AML-193 (cell line): ENCODE results near the gene SV2A.
"Not testable (repeated sequence)": the region's sequence is repeated elsewhere in the genome, so short reads cannot be mapped to it uniquely, and the experiment has no call there.

Experiments used
- DNase-seq, 2 experiments: peaks; one replicate each; lab custom pipeline; 2025; lab: John Stamatoyannopoulos, UW

Gene SV2A

DNA sequence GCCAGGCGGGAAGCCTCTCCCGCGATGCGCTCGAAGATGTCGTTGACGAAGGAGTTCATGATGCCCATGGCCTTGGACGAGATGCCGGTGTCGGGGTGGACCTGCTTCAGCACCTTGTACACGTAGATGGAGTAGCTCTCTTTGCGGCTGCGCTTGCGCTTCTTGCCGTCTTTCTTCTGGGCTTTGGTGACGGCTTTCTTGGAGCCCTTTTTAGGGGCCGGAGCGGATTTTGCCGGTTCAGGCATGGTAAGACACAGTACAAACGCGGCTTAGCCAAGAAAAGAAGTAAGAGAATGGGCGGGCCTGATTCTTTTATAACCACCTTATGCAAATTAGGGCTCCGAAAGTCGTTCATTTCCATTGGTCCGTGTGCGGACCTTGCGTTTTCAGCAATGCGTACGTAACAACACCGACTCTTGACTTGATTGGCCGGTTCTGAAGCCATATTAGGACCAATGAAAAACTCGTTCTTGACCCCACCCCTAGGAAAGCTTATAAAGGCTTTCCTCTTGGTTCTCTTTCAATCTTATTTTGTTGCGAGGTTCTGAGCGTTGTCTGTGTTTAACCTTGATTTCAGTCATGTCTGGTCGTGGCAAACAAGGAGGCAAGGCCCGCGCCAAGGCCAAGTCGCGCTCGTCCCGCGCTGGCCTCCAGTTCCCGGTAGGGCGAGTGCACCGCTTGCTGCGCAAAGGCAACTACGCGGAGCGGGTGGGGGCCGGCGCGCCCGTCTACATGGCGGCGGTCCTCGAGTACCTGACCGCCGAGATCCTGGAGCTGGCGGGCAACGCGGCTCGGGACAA lies 31.0 kb downstream of the SV2A start:
- peak; percentile 95 to 97 for DNase-seq

GRCh38 chr1:149886121-149886395 lies 31.6 kb downstream of the SV2A start:
- DNase-seq, result not testable (repeated sequence)

DNA sequence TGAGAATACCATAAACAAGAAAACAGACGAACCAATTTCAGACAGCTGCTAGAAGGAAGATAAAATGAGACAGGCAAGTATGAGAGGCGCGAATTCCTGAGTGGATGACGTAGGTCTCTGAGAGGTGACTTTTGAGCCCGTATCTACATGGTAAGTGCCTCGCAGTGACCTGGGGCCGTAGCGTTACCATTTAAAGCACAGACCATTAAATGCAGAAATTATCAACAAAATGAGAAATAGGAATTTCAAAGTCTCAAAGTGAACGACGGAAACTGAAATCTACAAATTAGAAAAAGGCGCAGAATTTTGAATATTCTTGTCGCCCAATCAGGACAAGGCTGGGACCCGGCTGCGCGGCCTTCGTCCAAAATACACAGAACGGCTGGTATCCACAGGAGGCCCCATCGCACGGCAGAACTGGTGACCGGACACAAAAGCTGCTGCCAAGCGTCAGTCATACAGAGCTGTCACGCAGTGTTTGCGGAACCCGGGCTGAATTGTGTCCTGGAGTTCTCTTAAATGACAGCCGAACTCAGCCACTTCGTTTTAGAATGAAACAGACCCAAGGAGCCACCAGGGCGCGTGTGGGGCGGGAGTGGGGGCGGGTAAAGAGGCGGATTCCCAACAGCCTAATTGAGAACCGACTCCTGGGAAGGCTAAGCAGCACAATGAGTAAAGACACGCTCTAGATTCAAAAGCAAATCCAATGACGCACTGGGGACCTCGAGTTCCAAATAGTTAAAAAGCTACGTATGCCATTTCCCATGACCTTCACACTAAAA lies 32.1 kb downstream of the SV2A start:
- peak; percentile 73 to 83 for DNase-seq

DNA sequence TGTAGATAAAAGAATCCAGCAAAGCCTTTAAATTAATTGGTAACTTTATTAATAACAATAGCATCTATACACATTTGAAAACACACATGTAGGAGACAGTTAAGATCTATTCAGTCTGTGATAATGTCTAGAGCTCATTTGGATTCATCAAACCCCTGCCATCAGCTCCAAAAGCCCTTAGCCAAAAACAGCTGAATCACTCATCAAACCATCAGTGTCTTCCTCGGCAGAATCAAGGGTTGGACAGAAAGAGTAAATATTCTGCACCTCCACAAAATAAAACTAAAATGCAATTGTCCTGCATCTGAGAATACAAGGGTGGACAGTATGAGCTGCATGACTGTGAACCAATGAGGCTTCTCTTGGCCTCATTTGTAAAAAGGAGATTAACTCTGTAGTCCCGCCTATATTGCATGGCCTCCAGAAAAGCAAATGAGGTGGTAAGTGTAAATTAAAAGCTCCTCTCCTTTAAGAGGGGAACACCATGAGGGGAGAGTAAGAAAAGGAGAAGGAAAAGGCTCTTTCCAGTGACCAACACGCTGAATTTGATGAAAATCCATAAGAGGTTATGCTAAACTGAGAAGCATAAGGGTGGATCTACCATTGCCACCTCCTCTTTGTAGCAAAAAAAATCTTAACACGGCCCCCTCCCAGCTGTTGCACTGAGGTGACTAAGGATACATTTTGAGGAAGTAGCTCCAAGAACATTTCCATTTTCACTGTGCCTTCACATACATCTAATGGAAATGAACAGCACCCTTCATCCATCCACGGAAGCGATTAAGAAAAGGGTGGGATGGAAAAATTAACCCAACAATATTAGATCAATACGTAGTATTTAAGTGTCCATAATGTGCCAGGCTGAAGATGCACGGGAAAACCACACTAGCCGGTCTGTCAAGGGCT lies 33.0 kb downstream of the SV2A start:
- DNase-seq, result peak; percentile 68 to 83

DNA sequence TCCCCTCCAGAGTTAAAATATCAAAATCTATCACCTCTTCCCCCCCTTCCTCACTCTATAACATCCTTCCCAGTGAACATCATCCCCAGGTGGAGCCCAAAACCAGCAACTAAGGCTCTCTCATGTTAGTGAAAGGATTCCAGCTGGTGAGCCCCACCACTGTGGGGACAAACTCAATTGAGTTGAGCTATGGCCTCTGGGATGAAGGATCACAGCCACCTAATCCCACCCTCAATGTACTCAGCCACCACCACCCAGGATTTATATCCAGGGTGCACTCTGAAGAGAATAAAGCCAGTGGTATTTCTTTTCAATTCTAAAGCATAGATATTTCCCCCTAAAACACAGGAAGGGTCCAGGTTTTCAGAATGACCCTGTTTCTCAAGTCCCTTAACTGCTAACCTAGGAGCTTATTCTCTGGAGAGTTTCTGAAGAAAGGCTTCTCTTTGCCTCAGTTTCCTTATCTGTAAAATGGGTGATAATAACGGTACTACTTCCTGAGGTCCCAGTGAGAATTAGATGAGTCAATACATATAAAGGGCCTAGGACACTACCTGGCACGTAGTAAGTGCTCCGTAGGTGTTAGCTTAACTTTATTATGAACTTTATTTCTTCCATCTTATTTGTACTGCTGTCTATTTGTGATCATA lies 33.9 kb downstream of the SV2A start:
- no peak for DNase-seq

GRCh38 chr1:149881876-149882275 lies 35.8 kb downstream of the SV2A start:
- DNase-seq, result no peak

- no peak for DNase-seq
Measured at GRCh38 chr1:149879556-149879955, 38.1 kb downstream of the SV2A start.

DNA sequence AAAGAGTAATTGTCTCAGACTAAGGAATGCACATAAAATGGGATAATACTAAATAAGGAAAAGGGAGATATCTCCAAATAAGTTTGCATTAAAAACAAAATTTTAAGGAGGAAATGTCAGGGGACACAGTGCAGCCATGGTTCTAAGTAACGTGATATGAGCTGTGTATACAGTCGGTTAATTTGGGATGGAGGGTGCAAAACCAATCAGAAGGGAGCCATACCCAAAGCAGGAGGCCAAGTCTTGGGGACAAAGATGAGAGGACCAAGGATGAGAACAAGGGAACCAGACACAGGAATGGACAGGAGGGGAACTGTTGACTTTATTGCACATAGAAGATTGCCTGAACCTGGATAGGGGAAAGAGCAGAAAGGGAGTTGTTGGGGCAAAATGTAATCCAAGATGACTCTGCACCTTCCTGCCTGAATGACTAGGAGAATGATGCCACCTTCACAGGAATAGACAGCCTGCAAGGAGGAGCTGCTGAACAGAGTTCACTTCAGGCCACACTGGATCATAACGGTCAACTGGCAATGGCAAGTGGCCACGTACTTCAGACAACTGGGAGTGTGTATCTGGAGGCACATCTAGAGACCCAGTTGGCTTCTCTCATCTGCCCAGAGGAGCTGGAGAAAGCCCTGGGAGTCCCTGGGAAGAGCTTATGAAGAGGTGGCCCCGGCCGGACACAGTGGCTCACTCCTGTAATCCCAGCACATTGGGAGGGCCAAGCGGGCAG lies 40.3 kb downstream of the SV2A start:
- no peak for DNase-seq

- DNase-seq, result not testable (repeated sequence)
Measured at GRCh38 chr1:149873060-149873459, 44.6 kb downstream of the SV2A start.

- not testable (repeated sequence) for DNase-seq
Measured at GRCh38 chr1:149866887-149867286, 50.8 kb downstream of the SV2A start.

- DNase-seq, result not testable (repeated sequence)
Measured at GRCh38 chr1:149861497-149862054, 56.1 kb downstream of the SV2A start.

DNA sequence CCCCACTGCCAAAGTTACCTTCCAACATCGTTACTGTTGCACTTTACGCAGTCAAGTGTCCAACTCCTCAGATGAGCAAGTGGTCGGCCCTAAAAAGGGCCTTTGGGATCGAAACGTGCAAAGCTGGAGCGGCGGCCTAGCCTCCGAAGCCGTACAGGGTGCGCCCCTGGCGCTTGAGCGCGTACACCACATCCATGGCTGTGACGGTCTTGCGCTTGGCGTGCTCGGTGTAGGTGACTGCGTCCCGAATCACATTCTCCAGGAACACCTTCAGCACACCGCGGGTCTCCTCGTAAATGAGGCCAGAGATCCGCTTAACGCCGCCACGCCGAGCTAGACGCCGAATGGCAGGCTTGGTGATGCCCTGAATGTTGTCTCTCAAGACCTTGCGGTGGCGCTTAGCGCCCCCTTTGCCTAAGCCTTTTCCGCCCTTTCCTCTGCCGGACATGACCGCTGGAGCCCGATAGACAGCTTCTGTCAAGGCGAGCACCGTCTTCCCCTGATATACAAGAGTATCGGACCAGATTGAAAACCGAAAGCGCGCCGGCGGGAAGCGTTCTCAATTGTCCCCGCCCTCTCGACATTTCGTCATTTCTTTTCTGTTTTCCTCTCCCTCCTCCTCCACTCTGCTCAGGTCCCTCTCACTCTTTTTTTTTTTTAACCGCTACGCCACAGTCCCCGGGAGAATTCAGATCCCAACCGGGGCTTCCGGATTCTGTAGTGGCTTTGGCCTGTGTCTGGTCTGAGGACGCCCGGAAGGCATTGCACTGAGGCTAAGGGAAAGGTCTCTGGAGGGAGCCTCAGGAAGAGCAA lies 56.8 kb downstream of the SV2A start:
- not testable (repeated sequence) for DNase-seq

DNA sequence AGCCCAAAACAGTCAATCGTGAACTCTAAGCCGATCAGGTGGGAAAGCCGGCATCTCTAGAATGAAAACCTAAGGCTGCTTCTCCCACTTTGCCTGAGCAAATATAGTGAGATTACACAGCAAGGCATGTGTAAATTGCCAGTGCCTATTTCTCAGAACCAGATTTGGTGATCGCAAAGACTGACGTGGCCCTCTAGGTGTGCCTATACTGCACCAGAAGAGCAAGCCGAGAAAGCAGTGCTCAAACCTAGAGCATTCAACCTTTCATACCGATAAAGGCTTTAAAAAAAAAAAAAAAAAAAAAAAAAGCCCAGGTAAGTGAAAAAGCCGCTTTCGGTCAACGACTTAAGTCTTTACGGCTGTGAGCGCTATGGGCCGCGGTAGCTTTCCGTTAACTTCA lies 57.4 kb downstream of the SV2A start:
- DNase-seq, result not testable (repeated sequence)
